ENCODE results near the gene NSMCE4A. TPM values are rescaled to one million over a fixed set of nuclear protein-coding genes. Genes with fewer than 3 reads are reported as not detected.
A peak's percentile ranks its signal among the peaks of the same experiment; 100 is the strongest.
"Not testable (repeated sequence)": the region's sequence is repeated elsewhere in the genome, so short reads cannot be mapped to it uniquely, and the experiment has no call there.

The NSMCE4A gene
- total RNA-seq, 2 donors from 2014 or later, result 68.9 to 70.8 TPM

DNA sequence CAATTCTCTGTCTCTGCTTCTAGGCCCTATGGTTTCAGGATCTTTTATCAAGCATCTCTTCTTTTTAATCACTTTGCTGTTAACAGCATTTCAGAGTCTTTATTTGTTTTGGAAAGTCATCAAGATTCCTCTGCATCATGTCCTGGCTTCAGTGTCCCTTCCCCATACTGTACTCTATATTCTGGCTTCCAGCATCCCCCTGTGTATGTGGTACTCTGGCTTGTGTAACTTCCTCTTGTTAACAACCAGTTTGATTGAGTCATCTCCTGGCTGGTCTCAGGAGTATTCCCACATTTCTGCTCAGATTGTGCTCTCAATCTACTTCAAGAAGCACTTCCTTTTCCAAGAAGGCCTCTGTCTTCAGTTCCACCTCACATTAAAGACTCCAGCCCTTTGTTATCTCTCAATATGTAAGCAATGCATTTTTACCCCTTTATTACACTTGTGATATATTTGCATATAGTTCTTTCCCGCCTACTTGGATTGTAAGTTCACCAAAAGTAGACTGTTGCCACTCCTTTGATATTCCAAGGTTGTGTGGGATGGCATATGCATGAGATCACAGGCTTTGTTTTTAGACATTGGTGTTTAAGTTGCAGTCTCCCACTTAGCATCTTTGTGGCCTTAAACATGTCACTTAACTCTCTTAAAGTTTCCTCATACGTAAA lies 32.1 kb downstream of the NSMCE4A start:
- ATAC-seq (peak; percentile 30), DNase-seq (peak in 1 of 4 donors; percentile 30)
- no peaks in the 10 kb centered on the region for H3K9me3 ChIP-seq
- H3K27ac ChIP-seq, result no peak overlapping the region
- WGBS, 2 donors, result 45 to 51% methylated on average over 2 of the region's 2 CpGs
- no peaks in the 10 kb centered on the region for H3K36me3 ChIP-seq (replicated peaks in 1 of 2; ENCODE audit: insufficient read depth in 1 of 2, low read depth in 2 of 2)
- no peak overlapping the region for H3K4me3 ChIP-seq
- H3K27me3 ChIP-seq, result no peaks in the 10 kb centered on the region
- TF ChIP-seq, protein P1, sequence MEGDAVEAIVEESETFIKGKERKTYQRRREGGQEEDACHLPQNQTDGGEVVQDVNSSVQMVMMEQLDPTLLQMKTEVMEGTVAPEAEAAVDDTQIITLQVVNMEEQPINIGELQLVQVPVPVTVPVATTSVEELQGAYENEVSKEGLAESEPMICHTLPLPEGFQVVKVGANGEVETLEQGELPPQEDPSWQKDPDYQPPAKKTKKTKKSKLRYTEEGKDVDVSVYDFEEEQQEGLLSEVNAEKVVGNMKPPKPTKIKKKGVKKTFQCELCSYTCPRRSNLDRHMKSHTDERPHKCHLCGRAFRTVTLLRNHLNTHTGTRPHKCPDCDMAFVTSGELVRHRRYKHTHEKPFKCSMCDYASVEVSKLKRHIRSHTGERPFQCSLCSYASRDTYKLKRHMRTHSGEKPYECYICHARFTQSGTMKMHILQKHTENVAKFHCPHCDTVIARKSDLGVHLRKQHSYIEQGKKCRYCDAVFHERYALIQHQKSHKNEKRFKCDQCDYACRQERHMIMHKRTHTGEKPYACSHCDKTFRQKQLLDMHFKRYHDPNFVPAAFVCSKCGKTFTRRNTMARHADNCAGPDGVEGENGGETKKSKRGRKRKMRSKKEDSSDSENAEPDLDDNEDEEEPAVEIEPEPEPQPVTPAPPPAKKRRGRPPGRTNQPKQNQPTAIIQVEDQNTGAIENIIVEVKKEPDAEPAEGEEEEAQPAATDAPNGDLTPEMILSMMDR (IDR thresholded peaks at IDR 0.05), result no peak
- no peak for TF ChIP-seq POLR2A (IDR thresholded peaks at IDR 0.05)
- intact Hi-C loops (cut with DNase I), result no loop called here
- H3K4me1 ChIP-seq, result no peaks in the 10 kb centered on the region

DNA sequence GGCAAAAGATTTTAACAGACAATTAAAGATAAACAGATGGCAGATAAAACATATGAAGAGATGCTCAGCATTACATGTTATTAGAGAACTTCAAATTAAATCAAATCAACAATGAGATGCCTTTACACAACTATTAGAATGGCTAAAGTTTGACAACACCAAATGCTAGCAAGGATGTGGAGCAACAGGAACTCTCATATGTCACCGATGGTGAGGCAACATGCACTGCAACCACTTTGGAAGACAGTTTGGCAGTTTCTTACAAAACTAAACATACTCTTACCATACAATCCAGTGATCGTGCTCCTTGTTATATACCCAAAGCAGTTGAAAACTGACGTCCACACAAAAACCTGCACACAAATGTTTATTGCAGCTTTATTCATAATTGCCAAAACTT lies 33.5 kb downstream of the NSMCE4A start:
- no peaks in the 10 kb centered on the region for H3K27me3 ChIP-seq
- H3K9me3 ChIP-seq, result no peaks in the 10 kb centered on the region
- no peak overlapping the region for H3K4me3 ChIP-seq
- intact Hi-C loops (cut with DNase I), result no loop called here
- 82 to 85% methylated on average over 3 of the region's 3 CpGs for WGBS, 2 donors
- H3K4me1 ChIP-seq, result no peaks in the 10 kb centered on the region
- H3K36me3 ChIP-seq (replicated peaks in 1 of 2; ENCODE audit: insufficient read depth in 1 of 2, low read depth in 2 of 2), result no peaks in the 10 kb centered on the region
- ATAC-seq (no peak), DNase-seq (no peak)
- TF ChIP-seq, protein P1 (IDR thresholded peaks at IDR 0.05), result no peak
- TF ChIP-seq POLR2A (IDR thresholded peaks at IDR 0.05), result no peak
- H3K27ac ChIP-seq, result no peak overlapping the region

DNA sequence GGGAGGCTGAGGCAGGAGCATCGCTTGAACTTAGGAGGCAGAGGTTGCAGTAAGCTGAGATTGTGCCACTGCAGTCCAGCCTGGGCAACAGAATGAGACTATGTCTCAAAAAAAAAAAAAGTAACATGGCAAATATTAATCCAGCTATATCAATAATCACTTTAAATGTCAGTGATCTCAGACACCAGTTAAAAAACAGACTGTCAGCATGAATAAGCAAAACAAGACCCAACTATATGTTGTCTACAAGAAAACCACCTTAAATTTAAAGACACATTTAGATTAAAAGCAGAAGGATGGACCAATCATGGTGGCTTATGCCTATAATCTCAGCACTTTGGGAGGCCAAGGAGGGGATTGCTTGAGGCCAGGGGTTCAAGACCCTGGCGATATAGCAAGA lies 38.7 kb downstream of the NSMCE4A start:
- H3K9me3 ChIP-seq, result no peaks in the 10 kb centered on the region
- DNase-seq (no peak), ATAC-seq (no peak)
- H3K36me3 ChIP-seq (replicated peaks in 1 of 2; ENCODE audit: insufficient read depth in 1 of 2, low read depth in 2 of 2), result no peaks in the 10 kb centered on the region
- H3K27ac ChIP-seq, result peak overlapping the region in 1 of 4 donors; percentile 48
- intact Hi-C loops (cut with DNase I), result no loop called here
- H3K4me1 ChIP-seq, result peaks cover 21% of the 10 kb centered on the region
- H3K27me3 ChIP-seq, result no peaks in the 10 kb centered on the region
- TF ChIP-seq POLR2A (IDR thresholded peaks at IDR 0.05), result no peak
- TF ChIP-seq, protein P1 (IDR thresholded peaks at IDR 0.05), result no peak
- H3K4me3 ChIP-seq, result no peak overlapping the region
- 87 to 97% methylated on average over 2 of the region's 2 CpGs for WGBS, 2 donors

DNA sequence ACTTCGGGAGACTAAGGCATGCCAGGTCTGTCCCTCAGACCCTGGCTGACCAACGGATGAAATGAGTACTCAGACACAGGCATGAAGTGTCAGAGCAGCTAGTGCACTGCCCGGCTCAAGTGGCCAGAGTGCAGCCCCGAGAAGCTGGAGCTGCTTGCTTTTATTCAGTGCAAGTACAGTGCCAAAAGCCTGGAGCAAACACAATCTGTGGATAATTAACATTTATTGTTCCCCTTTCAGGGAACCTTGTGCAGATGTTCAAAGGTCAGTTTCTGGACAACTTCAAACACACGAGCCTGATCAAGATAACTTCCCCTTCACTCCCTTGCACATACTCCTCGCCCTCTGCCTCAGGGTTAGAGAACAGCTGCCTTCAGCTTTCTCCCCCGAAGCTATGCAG lies 39.3 kb downstream of the NSMCE4A start:
- intact Hi-C loops (cut with DNase I), result no loop called here
- peak in 1 of 3 donors; percentile 8 for TF ChIP-seq POLR2A (IDR thresholded peaks at IDR 0.05)
- TF ChIP-seq, protein P1 (IDR thresholded peaks at IDR 0.05), result no peak
- Histone ChIP-seq H3K4me3 (no peak overlapping the region), H3K4me1 (peaks cover 27% of the 10 kb centered on the region), H3K27ac (peak overlapping the region in 1 of 4 donors; percentile 48), H3K27me3 (no peaks in the 10 kb centered on the region), H3K36me3 (replicated peaks in 1 of 2; ENCODE audit: insufficient read depth in 1 of 2, low read depth in 2 of 2) (no peaks in the 10 kb centered on the region), H3K9me3 (no peaks in the 10 kb centered on the region)
- ATAC-seq (peak; percentile 68), DNase-seq (peak; percentile 35 to 48 (median 42))
- WGBS, 2 donors, result 9 to 14% methylated on average over 7 of the region's 7 CpGs

DNA sequence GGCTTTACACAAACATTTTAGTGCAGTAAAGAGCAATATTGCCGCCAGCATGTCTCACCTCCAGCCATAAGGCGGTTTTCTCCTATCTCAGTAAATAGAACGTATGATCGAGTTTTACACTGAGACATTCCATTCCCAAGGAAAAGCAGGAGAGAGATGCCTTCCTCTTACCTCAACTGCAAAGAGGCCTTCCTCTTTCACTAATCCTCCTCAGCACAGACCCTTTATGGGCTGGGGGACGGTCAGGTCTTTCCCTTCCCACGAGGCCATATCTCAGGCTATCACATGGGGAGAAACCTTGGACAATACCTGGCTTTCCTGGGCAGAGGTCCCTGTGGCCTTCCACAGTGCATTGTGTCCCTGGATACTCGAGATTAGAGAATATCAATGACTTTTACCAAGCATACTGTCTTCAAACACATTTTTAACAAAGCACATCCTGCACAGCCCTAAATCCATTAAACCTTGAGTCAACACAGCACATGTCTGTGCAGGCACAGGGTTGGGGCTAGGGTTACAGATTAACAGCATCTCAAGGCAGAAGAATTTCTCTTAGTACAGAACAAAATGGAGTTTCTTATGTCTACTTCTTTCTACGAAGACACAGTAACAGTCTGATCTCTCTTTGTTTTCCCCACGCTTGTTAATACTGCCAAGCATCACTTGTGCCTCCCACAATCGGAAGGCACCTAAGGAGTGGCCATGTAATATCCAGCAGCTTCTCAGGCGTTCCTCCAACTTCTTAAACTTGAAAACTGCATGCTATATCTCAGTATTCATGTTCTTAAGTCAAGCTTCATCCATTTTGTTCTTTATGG lies 44.5 kb downstream of the NSMCE4A start:
- 49 to 54% methylated on average over 11 of the region's 11 CpGs for WGBS, 2 donors
- H3K4me3 ChIP-seq; H3K9me3 ChIP-seq; intact Hi-C loops (cut with DNase I); H3K27me3 ChIP-seq; DNase-seq; ATAC-seq; H3K36me3 ChIP-seq (replicated peaks in 1 of 2; ENCODE audit: insufficient read depth in 1 of 2, low read depth in 2 of 2): not testable (repeated sequence)
- peaks cover 52% of the 10 kb centered on the region for H3K4me1 ChIP-seq
- H3K27ac ChIP-seq, result peak overlapping the region in 3 of 4 donors; percentile 15 to 40 (median 16)

DNA sequence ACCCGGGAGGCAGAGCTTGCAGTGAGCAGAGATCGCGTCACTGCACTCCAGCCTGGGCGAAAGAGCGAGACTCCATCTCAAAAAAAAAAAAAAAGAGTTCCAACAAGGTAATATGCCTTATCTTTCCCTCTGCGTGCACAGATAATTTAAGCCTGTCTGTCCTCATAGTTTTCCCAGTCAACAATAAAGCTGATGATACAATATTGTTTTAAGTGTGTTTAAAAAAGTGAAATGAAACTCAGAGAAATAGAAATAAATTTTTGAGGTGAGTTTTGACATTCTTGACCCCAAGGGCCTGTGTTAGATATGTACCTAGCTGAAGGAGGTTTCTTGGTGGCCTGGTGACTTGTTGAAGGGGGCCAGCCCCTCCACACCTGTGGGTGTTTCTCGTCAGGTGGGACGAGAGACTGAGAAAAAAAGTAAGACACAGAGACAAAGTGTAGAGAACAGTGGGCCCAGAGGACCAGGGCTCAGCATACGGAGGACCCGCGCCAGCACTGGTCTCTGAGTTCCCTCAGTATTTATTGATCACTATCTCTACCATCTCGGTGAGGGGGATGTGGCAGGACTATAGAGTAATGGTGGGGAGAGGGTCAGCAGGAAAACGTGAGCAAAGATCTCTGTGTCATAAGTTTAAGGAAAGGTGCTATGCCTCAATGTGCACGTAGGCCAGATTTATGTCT lies 45.3 kb downstream of the NSMCE4A start:
- DNase-seq; intact Hi-C loops (cut with DNase I); H3K4me3 ChIP-seq; H3K9me3 ChIP-seq; H3K36me3 ChIP-seq (replicated peaks in 1 of 2; ENCODE audit: insufficient read depth in 1 of 2, low read depth in 2 of 2); H3K27me3 ChIP-seq; ATAC-seq: not testable (repeated sequence)
- Histone ChIP-seq H3K27ac (peak overlapping the region in 3 of 4 donors; percentile 15 to 40 (median 16)), H3K4me1 (peaks cover 49% of the 10 kb centered on the region)
- WGBS, 2 donors, result 75% methylated on average over 14 of the region's 14 CpGs

All from body of pancreas (tissue), 4 donors.